Measurements from ENCODE around the gene WHRN. TPM values are rescaled to one million over a fixed set of nuclear protein-coding genes. Genes with fewer than 3 reads are reported as not detected.

The WHRN gene
- total RNA-seq, 1 experiment from 2014 or later: 1.4 TPM

DNA sequence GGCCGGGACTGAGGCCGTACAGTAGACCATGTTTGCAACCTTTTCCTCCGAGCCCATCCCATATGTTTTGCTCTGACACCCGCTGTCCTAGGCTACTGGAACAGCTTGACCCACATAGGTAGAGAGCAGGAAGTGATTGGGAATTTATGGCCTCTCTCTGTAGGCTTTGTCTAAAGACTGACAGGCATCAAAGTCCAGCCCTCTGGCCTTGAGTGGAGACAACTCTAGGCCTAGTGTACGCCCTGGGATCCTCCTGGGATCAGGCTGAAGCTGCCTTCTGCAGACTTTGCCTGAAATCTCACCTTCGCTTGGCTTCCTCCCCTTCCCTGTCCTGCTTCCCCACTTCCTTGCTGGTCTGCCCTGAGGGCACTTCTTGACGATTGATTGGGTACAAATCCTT is 103.9 kb downstream of the WHRN start:
- peak; percentile 32 to 57 for DNase-seq
- Histone ChIP-seq H3K4me3 (ENCODE audit: low read depth, low read length) (no peak overlapping the region), H3K36me3 (ENCODE audit: control insufficient read depth, insufficient read depth, low read length) (no peaks in the 10 kb centered on the region), H3K9me3 (no peaks in the 10 kb centered on the region), H3K4me1 (peaks cover 15% of the 10 kb centered on the region), H3K27me3 (replicated peaks; ENCODE audit: control insufficient read depth, insufficient read depth, low read length) (no peaks in the 10 kb centered on the region)
- intact Hi-C loops (cut with micrococcal nuclease; ENCODE audit: unreplicated experiment): no loop called here
- no TSS peak for BruUV-seq (replicated peaks)
- H3K27me3 Mint-ChIP-seq (ENCODE audit: insufficient read depth, unreplicated experiment): no peaks in the 10 kb centered on the region
- TF ChIP-seq, protein P1, sequence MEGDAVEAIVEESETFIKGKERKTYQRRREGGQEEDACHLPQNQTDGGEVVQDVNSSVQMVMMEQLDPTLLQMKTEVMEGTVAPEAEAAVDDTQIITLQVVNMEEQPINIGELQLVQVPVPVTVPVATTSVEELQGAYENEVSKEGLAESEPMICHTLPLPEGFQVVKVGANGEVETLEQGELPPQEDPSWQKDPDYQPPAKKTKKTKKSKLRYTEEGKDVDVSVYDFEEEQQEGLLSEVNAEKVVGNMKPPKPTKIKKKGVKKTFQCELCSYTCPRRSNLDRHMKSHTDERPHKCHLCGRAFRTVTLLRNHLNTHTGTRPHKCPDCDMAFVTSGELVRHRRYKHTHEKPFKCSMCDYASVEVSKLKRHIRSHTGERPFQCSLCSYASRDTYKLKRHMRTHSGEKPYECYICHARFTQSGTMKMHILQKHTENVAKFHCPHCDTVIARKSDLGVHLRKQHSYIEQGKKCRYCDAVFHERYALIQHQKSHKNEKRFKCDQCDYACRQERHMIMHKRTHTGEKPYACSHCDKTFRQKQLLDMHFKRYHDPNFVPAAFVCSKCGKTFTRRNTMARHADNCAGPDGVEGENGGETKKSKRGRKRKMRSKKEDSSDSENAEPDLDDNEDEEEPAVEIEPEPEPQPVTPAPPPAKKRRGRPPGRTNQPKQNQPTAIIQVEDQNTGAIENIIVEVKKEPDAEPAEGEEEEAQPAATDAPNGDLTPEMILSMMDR (IDR thresholded peaks at IDR 0.05; ENCODE audit: insufficient read depth in 1 of 2, low read depth in 1 of 2, low read length in 1 of 2, severe bottlenecking in 1 of 2, unreplicated experiment in 1 of 2): no peak
- no peak overlapping the region for H3K27ac Mint-ChIP-seq (ENCODE audit: unreplicated experiment)
- peaks cover 22% of the 10 kb centered on the region for H3K36me3 Mint-ChIP-seq (ENCODE audit: insufficient read depth, unreplicated experiment)
- CTCF ChIA-PET: interaction anchor here (1.5 to 3.0 kb wide), 2 partner anchors 13 to 252 kb away, joined by 4 to 9 read pairs; no protein-coding TSS in a partner anchor
- peaks cover 12% of the 10 kb centered on the region for H3K4me1 Mint-ChIP-seq (ENCODE audit: low read depth, unreplicated experiment)
- no peaks in the 10 kb centered on the region for H3K9me3 Mint-ChIP-seq (ENCODE audit: unreplicated experiment)
- POLR2A ChIA-PET: no interaction called here
- no peak overlapping the region for H3K4me3 Mint-ChIP-seq (ENCODE audit: unreplicated experiment)

DNA sequence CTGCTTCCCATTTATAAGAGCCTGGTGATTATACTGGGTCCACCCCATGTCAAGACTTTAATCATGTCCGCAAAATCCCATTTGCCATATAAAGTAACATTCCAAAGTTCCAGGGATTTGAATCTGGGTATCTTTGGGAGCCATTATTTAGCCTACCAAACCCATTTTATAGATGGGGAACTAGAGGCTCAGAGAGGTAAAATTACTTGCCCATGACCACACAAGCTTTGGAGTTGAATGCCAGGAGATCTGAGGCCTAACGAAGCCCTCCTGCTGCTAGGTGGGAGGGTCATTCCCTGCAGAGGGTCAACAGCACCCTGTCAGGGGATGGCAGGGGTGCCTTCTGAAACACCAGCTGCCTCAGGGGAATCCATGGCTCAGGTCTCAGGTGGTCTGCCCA is 104.5 kb downstream of the WHRN start:
- peaks cover 12% of the 10 kb centered on the region for H3K4me1 Mint-ChIP-seq (ENCODE audit: low read depth, unreplicated experiment)
- no TSS peak for BruUV-seq (replicated peaks)
- POLR2A ChIA-PET: no interaction called here
- Histone ChIP-seq H3K4me1 (peaks cover 15% of the 10 kb centered on the region), H3K36me3 (ENCODE audit: control insufficient read depth, insufficient read depth, low read length) (no peaks in the 10 kb centered on the region), H3K9me3 (no peaks in the 10 kb centered on the region), H3K4me3 (ENCODE audit: low read depth, low read length) (no peak overlapping the region), H3K27me3 (replicated peaks; ENCODE audit: control insufficient read depth, insufficient read depth, low read length) (no peaks in the 10 kb centered on the region)
- peaks cover 25% of the 10 kb centered on the region for H3K36me3 Mint-ChIP-seq (ENCODE audit: insufficient read depth, unreplicated experiment)
- TF ChIP-seq, protein P1 (IDR thresholded peaks at IDR 0.05; ENCODE audit: insufficient read depth in 1 of 2, low read depth in 1 of 2, low read length in 1 of 2, severe bottlenecking in 1 of 2, unreplicated experiment in 1 of 2): no peak
- DNase-seq: no peak
- CTCF ChIA-PET: no interaction called here
- intact Hi-C loops (cut with micrococcal nuclease; ENCODE audit: unreplicated experiment): no loop called here
- H3K27me3 Mint-ChIP-seq (ENCODE audit: insufficient read depth, unreplicated experiment): no peaks in the 10 kb centered on the region
- no peak overlapping the region for H3K4me3 Mint-ChIP-seq (ENCODE audit: unreplicated experiment)
- H3K9me3 Mint-ChIP-seq (ENCODE audit: unreplicated experiment): no peaks in the 10 kb centered on the region
- no peak overlapping the region for H3K27ac Mint-ChIP-seq (ENCODE audit: unreplicated experiment)

DNA sequence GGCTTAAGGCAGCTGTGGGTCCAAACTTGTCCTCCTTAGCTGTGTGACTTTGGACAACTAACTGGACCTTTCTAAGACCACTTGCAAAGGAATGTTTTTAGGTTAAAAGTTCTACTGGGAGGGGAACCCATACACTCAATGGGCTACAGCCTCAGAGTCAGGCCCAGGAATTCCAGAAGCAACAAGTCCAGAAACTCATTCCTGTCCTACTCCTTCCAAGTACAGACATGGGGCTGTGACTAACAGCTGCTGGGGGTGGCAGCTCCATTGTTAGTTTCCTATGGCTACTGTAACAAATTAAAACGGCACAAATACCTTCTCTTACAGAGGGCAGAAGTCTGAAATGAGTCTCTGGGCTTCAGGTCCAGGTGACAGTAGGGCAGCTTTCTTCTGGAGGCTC is 105.1 kb downstream of the WHRN start:
- H3K4me1 ChIP-seq: peaks cover 15% of the 10 kb centered on the region
- CTCF ChIA-PET: interaction anchor here (0.6 kb wide), 1 partner anchor 109 kb away, joined by 3 read pairs; no protein-coding TSS in a partner anchor
- intact Hi-C loops (cut with micrococcal nuclease; ENCODE audit: unreplicated experiment): no loop called here

More for the DNA sequence above, 105.1 kb downstream of the WHRN start:
- Mint-ChIP-seq H3K36me3 (ENCODE audit: insufficient read depth, unreplicated experiment) (peaks cover 25% of the 10 kb centered on the region), H3K9me3 (ENCODE audit: unreplicated experiment) (no peaks in the 10 kb centered on the region), H3K4me1 (ENCODE audit: low read depth, unreplicated experiment) (peaks cover 12% of the 10 kb centered on the region), H3K4me3 (ENCODE audit: unreplicated experiment) (no peak overlapping the region), H3K27ac (ENCODE audit: unreplicated experiment) (no peak overlapping the region), H3K27me3 (ENCODE audit: insufficient read depth, unreplicated experiment) (no peaks in the 10 kb centered on the region)
- no peaks in the 10 kb centered on the region for H3K27me3 ChIP-seq (replicated peaks; ENCODE audit: control insufficient read depth, insufficient read depth, low read length)
- no TSS peak for BruUV-seq (replicated peaks)
- POLR2A ChIA-PET: no interaction called here
- H3K36me3 ChIP-seq (ENCODE audit: control insufficient read depth, insufficient read depth, low read length): no peaks in the 10 kb centered on the region
- no peak for DNase-seq
- no peak overlapping the region for H3K4me3 ChIP-seq (ENCODE audit: low read depth, low read length)
- TF ChIP-seq, protein P1 (IDR thresholded peaks at IDR 0.05; ENCODE audit: insufficient read depth in 1 of 2, low read depth in 1 of 2, low read length in 1 of 2, severe bottlenecking in 1 of 2, unreplicated experiment in 1 of 2): no peak
- no peaks in the 10 kb centered on the region for H3K9me3 ChIP-seq
